A673 (cell line): ENCODE data around the gene ATG4B.

ENCODE experiments used
- CTCF ChIP-seq: fragments of 300-800, 200-600 bp; sonication (generic); conservative IDR thresholded peaks from 2 replicates; pipeline ENCODE4 v1.5.1; 2017; ENCODE audit warnings: low read depth, mild to moderate bottlenecking, antibody characterized with exemption, low read length, moderate library complexity, mixed read lengths
- EZH2 ChIP-seq: fragments of 200-600 bp; sonication (generic); IDR thresholded peaks from 2 replicates; pipeline ENCODE4 v1.6.1; 2017; ENCODE audit warnings: borderline replicate concordance, low read depth, mild to moderate bottlenecking, mixed read lengths, antibody characterized with exemption, low read length; ENCODE audit not compliant: poor library complexity, severe bottlenecking

DNA sequence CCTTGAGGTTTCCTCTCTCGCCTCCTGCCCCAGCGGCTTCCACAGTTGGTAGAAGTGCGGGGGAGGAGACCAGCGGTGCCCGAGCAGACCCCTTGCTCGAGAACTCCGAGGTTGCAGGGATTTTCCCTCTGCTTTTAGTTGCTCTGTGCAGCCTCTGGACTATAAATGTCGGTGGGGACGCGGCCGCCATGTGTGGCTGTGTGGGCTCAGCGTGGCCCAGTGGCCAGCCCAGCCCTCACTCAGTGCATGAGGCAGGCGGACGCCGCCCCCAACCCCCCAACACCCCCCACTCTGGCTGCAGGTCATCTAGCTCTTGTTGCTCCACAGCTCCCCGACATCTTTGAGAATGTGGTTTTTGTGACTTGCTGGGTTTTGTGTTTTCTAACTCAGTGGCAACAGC is 81.6 kb downstream of the ATG4B start:
- TF ChIP-seq CTCF (no peak), EZH2 (no peak)
